Urinary bladder (tissue), 4 donors: ENCODE data around the gene EXT2. TPM values are rescaled to one million over a fixed set of nuclear protein-coding genes. Genes with fewer than 3 reads are reported as not detected.

Experiments
- DNase-seq: peaks from one replicate; pipeline ENCODE4 v3.0.0-alpha.2; 2015; ENCODE audit errors: extremely low spot score
- H3K27ac ChIP-seq: one replicate; pipeline ENCODE4 v1.5.1; 2013; ENCODE audit warnings: low read depth, mild to moderate bottlenecking, moderate library complexity
- H3K36me3 ChIP-seq: one replicate; pipeline ENCODE4 v1.6.1; 2013; ENCODE audit warnings: mild to moderate bottlenecking, moderate library complexity; ENCODE audit not compliant: insufficient read depth
- H3K4me1 ChIP-seq: one replicate; pipeline ENCODE4 v1.6.1; 2013; ENCODE audit warnings: mild to moderate bottlenecking, moderate library complexity; ENCODE audit not compliant: insufficient read depth
- H3K4me3 ChIP-seq: one replicate; pipeline ENCODE4 v1.5.1; 2013; ENCODE audit warnings: low read depth, low read length
- WGBS: extraction: QIAGEN DNeasy Blood & Tissue Kit; methylation state at CpG from one replicate; pipeline ENCODE4 v1.1.7; 2013; 5-methylcytosine and 5-hydroxymethylcytosine counted together
- polyA plus RNA-seq: library from polyadenylated mRNA; stranded (reverse); fragments of 200-250 nt; gene quantifications from one replicate; pipeline ENCODE4 v1.2.3, GENCODE V29; 2013
- total RNA-seq: library from RNA; depleted of rRNA; stranded (reverse); fragments of >200 nt; gene quantifications from one replicate; pipeline ENCODE4 v1.2.3, GENCODE V29; 2014
- donor health status: healthy with polysubstance abuse.
- donor health status: healthy.

EXT2 gene
- total and polyA plus RNA-seq, 2 donors = 52.2 to 95.3 TPM

- DNase-seq = no peak
- WGBS = 84% methylated on average over 5 of the region's 5 CpGs
- H3K4me3 ChIP-seq = no peak overlapping the region
- no peak overlapping the region for H3K27ac ChIP-seq
- H3K36me3 ChIP-seq = no peaks in the 10 kb centered on the region
- no peaks in the 10 kb centered on the region for H3K4me1 ChIP-seq
These were observed 147.6 kb downstream of the EXT2 start for GRCh38 chr11:44243086-44243485.

GRCh38 chr11:44243595-44244343, 148.3 kb downstream of the EXT2 start:
- 76% methylated on average over 6 of the region's 6 CpGs for WGBS
- no peak overlapping the region for H3K4me3 ChIP-seq
- H3K4me1 ChIP-seq = no peaks in the 10 kb centered on the region
- no peak overlapping the region for H3K27ac ChIP-seq
- no peak for DNase-seq
- H3K36me3 ChIP-seq = no peaks in the 10 kb centered on the region

DNA sequence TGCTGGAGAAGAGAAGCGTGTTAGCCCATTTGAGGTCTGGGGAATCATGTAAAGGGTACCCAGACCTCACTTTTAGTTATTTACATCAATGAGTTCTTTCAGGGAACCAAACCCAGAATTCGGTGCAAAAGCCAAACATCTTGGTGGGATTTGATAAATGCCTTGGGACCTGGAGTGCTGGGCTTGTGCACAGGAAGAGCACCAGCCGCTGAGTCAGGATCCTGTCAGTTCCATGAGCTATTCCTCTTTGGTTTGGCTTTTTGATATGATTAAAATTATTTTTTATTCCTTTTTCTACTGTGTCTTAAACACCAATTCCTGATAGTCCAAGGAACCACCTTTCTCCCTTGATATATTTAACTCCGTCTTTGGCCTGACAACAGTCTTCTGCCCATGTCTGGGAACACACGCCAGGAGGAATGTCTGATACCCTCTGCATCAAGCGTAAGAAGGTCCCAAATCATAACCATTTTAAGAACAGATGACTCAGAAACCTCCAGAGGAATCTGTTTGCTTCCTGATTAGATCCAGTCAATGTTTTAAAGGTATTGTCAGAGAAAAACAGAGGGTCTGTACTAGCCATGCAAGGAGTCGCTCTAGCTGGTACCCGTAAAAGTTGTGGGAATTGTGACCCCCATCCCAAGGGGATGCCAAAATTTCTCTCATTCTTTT, 149.3 kb downstream of the EXT2 start:
- Histone ChIP-seq H3K36me3 (no peaks in the 10 kb centered on the region), H3K4me1 (no peaks in the 10 kb centered on the region), H3K4me3 (no peak overlapping the region), H3K27ac (no peak overlapping the region)
- no peak for DNase-seq
- WGBS = 89% methylated on average over 8 of the region's 8 CpGs

- DNase-seq = no peak
- Histone ChIP-seq H3K36me3 (no peaks in the 10 kb centered on the region), H3K4me3 (no peak overlapping the region), H3K4me1 (no peaks in the 10 kb centered on the region), H3K27ac (no peak overlapping the region)
- WGBS = 47% methylated on average over 4 of the region's 4 CpGs
These were observed 151.2 kb downstream of the EXT2 start for GRCh38 chr11:44246726-44247125.

DNA sequence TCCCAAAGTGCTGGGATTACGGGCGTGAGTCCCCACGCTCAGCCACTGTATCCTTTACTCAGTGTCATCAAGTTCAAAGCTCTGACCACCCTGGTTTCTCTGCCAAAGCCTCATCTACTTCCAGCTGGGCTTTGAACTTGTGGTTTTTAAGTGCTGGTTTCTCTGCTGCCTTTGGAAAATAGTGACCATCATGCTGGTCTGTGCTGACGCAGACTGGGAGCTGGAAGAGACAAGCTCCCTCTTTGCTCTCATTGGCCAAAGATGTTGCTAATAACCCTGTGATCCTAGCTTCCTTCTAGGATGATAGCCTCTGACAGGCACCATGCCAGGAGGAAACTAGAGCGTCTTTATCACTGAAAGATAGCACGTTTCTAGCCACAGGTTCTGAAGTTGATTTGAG, 152.0 kb downstream of the EXT2 start:
- H3K36me3 ChIP-seq = no peaks in the 10 kb centered on the region
- no peak overlapping the region for H3K27ac ChIP-seq
- H3K4me3 ChIP-seq = no peak overlapping the region
- no peaks in the 10 kb centered on the region for H3K4me1 ChIP-seq
- no peak for DNase-seq
- 76% methylated on average over 6 of the region's 6 CpGs for WGBS

- H3K4me1 ChIP-seq = no peaks in the 10 kb centered on the region
- H3K36me3 ChIP-seq = no peaks in the 10 kb centered on the region
- 94% methylated on average over 2 of the region's 2 CpGs for WGBS
- H3K27ac ChIP-seq = no peak overlapping the region
- H3K4me3 ChIP-seq = no peak overlapping the region
- DNase-seq = no peak
These were observed 152.6 kb downstream of the EXT2 start for GRCh38 chr11:44248109-44248508.

- H3K4me1 ChIP-seq = no peaks in the 10 kb centered on the region
- H3K4me3 ChIP-seq = no peak overlapping the region
- WGBS = 80% methylated on average over 6 of the region's 6 CpGs
- no peak overlapping the region for H3K27ac ChIP-seq
- DNase-seq = no peak
- no peaks in the 10 kb centered on the region for H3K36me3 ChIP-seq
These were observed 154.9 kb downstream of the EXT2 start for GRCh38 chr11:44250421-44250820.

GRCh38 chr11:44252999-44253602, 157.6 kb downstream of the EXT2 start:
- Histone ChIP-seq H3K4me3 (no peak overlapping the region), H3K4me1 (no peaks in the 10 kb centered on the region), H3K27ac (no peak overlapping the region), H3K36me3 (no peaks in the 10 kb centered on the region)
- no peak for DNase-seq
- 94% methylated on average over 2 of the region's 2 CpGs for WGBS

DNA sequence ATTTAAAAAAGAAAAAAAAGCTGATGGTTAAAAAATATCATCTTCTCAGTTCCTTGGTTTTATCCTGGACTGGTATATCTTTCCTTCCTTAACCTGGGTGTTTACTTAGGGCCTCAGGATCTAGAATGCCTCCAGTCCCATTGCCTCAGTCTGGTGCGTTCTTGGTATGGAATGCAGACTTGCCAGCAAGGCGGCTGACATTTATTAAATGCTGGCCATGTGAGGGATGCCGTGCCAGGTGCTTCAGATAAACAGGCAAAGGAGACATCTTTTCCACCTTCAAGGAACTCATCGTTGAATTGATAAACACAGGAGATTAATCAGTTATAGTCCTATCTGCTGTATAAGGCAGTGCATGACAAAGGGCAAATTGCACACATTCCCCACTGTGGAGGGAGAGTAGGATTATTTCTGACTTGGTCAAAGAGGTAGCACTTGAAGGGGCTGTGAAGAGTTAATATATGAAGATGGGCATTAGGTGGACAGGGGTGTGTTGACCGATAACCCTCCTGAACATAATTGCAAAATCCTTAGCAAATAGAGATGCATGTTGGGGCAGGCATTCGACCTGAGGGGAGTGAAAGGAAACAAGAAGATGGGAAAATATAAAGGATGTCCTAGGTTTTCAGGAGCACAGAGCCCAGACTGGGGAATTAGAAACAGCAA, 160.1 kb downstream of the EXT2 start:
- Histone ChIP-seq H3K36me3 (no peaks in the 10 kb centered on the region), H3K4me1 (no peaks in the 10 kb centered on the region), H3K27ac (no peak overlapping the region), H3K4me3 (no peak overlapping the region)
- no peak for DNase-seq
- WGBS = 61% methylated on average over 6 of the region's 6 CpGs

DNA sequence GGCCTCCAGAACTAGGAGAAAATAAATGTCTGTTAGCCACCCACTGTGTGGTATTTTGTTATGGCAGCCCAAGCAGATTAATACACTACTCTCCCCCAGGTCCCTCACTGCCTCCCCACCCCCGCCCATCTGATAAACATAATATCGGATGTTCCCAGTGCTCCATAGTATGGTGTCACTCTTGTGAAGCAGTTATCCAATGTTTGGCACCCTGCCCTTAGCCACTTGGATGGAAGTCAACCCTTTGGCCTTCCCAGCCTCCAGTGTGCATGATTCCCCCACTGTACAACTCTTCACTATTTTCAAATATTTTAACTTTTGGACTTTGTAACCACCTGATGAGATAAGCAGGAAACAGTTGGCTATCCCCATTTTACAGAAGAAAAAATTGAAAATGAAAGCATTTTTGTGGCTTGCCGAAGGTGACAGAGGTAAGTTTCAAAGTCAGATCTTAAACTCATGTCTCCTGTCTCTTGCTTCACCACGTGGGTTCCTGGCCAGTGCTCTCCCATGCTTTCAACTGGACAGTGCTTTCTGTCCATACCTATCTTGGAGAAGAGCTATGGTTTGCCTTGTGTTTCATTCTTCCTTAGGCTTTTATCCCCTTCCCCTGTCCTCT, 161.3 kb downstream of the EXT2 start:
- Histone ChIP-seq H3K27ac (no peak overlapping the region), H3K4me3 (no peak overlapping the region), H3K36me3 (no peaks in the 10 kb centered on the region), H3K4me1 (no peaks in the 10 kb centered on the region)
- no peak for DNase-seq
- WGBS = 70% methylated on average over 4 of the region's 4 CpGs

GRCh38 chr11:44257338-44258189, 162.1 kb downstream of the EXT2 start:
- DNase-seq = no peak
- H3K4me3 ChIP-seq = no peak overlapping the region
- H3K4me1 ChIP-seq = no peaks in the 10 kb centered on the region
- no peak overlapping the region for H3K27ac ChIP-seq
- H3K36me3 ChIP-seq = no peaks in the 10 kb centered on the region
- WGBS = 93% methylated on average over 8 of the region's 8 CpGs

- H3K4me1 ChIP-seq = no peaks in the 10 kb centered on the region
- no peak overlapping the region for H3K4me3 ChIP-seq
- H3K27ac ChIP-seq = no peak overlapping the region
- WGBS = 76% methylated on average over 5 of the region's 5 CpGs
- no peak for DNase-seq
- no peaks in the 10 kb centered on the region for H3K36me3 ChIP-seq
These were observed 162.7 kb downstream of the EXT2 start for GRCh38 chr11:44258190-44258489.
